ENCODE results near the gene DRC7. TPM values are rescaled to one million over a fixed set of nuclear protein-coding genes. Genes with fewer than 3 reads are reported as not detected.

DRC7 gene
- total RNA-seq, 1 experiment from 2014 or later, result 0.72 TPM

DNA sequence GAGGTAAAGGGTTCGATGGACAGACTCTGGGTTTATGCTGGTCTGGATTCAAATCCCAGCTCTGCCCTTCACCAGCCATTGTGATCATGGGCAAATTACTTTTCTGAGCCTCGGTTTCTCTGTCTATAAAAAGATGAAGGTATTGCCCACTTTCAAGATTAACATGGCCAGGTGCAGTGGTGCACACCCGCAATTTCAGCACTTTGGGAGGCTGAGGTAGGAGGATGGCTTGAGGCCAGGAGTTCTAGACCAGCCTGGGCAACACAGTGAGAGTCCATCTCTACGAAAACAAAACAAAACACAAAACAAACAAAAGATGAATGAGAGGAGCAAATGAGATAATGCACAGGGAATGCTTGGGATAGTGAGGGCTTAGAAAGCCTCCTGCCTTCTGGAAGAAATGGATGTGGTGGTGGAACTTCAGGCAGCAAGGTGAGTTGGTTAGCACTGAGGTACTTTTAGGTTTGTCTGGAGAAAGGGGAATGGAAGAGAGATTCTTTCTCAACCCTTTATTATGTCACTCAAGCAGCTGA, 18.0 kb upstream of the DRC7 start:
- DNase-seq, result no peak
- no peaks in the 10 kb centered on the region for H3K27me3 ChIP-seq (ENCODE audit: insufficient read depth, low read length)
- H3K4me1 Mint-ChIP-seq, result peaks cover 2 to 40% of the 10 kb centered on the region in 2 experiments
- no peak overlapping the region for H4K8ac ChIP-seq (replicated peaks; ENCODE audit: insufficient read length, low read depth, low read length)
- peak overlapping the region in 1 of 3 experiments; percentile 8; a peak in 1 of 7 replicates for H3K27ac Mint-ChIP-seq
- no peak overlapping the region for H2AK5ac ChIP-seq (ENCODE audit: insufficient read length, low read length)
- TF ChIP-seq, protein P1, sequence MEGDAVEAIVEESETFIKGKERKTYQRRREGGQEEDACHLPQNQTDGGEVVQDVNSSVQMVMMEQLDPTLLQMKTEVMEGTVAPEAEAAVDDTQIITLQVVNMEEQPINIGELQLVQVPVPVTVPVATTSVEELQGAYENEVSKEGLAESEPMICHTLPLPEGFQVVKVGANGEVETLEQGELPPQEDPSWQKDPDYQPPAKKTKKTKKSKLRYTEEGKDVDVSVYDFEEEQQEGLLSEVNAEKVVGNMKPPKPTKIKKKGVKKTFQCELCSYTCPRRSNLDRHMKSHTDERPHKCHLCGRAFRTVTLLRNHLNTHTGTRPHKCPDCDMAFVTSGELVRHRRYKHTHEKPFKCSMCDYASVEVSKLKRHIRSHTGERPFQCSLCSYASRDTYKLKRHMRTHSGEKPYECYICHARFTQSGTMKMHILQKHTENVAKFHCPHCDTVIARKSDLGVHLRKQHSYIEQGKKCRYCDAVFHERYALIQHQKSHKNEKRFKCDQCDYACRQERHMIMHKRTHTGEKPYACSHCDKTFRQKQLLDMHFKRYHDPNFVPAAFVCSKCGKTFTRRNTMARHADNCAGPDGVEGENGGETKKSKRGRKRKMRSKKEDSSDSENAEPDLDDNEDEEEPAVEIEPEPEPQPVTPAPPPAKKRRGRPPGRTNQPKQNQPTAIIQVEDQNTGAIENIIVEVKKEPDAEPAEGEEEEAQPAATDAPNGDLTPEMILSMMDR (conservative IDR thresholded peaks at IDR 0.05), result no peak
- H4K5ac ChIP-seq (ENCODE audit: insufficient read length, low read depth, low read length), result no peak overlapping the region
- no peak overlapping the region for H2AFZ ChIP-seq (ENCODE audit: low read length)
- no peaks in the 10 kb centered on the region for H3K9me3 Mint-ChIP-seq
- H3K79me1 ChIP-seq (ENCODE audit: insufficient read depth, low read depth, low read length, poor library complexity, severe bottlenecking), result no peaks in the 10 kb centered on the region
- H2BK15ac ChIP-seq (ENCODE audit: low read depth, low read length), result no peak overlapping the region
- H3T11ph ChIP-seq (ENCODE audit: low read length), result no peak overlapping the region
- H3K56ac ChIP-seq (ENCODE audit: insufficient read length, low read depth, low read length), result no peak overlapping the region
- no peak overlapping the region for H3K4ac ChIP-seq (ENCODE audit: low read depth, low read length)
- H2BK12ac ChIP-seq (ENCODE audit: insufficient read length, low read depth, low read length), result no peak overlapping the region
- no peak overlapping the region for H3K4me2 ChIP-seq (ENCODE audit: insufficient read depth, insufficient read length, low read length)
- peaks cover 24% of the 10 kb centered on the region for H3K27me3 Mint-ChIP-seq (ENCODE audit: low read depth)
- no peak overlapping the region for H3K18ac ChIP-seq (ENCODE audit: insufficient read length, low read depth, low read length)
- H3K9me3 ChIP-seq (ENCODE audit: control insufficient read depth, low read depth, low read length), result no peaks in the 10 kb centered on the region
- H3K9ac ChIP-seq (ENCODE audit: extremely low read depth, insufficient read length, low read length), result no peak overlapping the region
- no peak overlapping the region for H3K27ac ChIP-seq (ENCODE audit: insufficient read length, low read depth, low read length)
- H3K79me2 ChIP-seq (ENCODE audit: insufficient read depth, low read length), result no peaks in the 10 kb centered on the region
- no peak overlapping the region for H2BK20ac ChIP-seq (ENCODE audit: low read depth, low read length, poor library complexity, severe bottlenecking)
- H3K23me2 ChIP-seq (ENCODE audit: insufficient read length, low read depth, low read length, poor library complexity, severe bottlenecking), result no peaks in the 10 kb centered on the region
- H3K4me1 ChIP-seq (ENCODE audit: insufficient read depth, low read length), result peaks cover 4% of the 10 kb centered on the region; the same call in 1 of the 2 replicates
- no peak overlapping the region for H2BK120ac ChIP-seq (ENCODE audit: low read depth, low read length, poor library complexity, severe bottlenecking)
- H3K36me3 Mint-ChIP-seq (ENCODE audit: insufficient read depth in 1 of 3, low read depth in 3 of 3), result no peaks in the 10 kb centered on the region
- no peak overlapping the region for H3K23ac ChIP-seq (ENCODE audit: insufficient read length, low read depth, low read length)
- peak overlapping the region in 1 of 2 experiments; percentile 10; a peak in 2 of 5 replicates for H3K4me3 Mint-ChIP-seq
- H4K20me1 ChIP-seq (ENCODE audit: control insufficient read depth, insufficient read depth, insufficient read length), result no peaks in the 10 kb centered on the region
- H2BK5ac ChIP-seq (ENCODE audit: insufficient read length, low read length), result no peak overlapping the region
- no peak overlapping the region for H3K14ac ChIP-seq (ENCODE audit: insufficient read depth, low read length)
- WGBS (ENCODE audit: extremely low coverage, insufficient read length, low lambda C conversion rate), result no CpG with 5 or more reads among the region's 4 CpGs
- H4K91ac ChIP-seq (ENCODE audit: insufficient read length, low read depth, low read length), result no peak overlapping the region
